Testis (tissue), 3 donors: Measurements from ENCODE around the gene AGBL4. TPM values are rescaled to one million over a fixed set of nuclear protein-coding genes. Genes with fewer than 3 reads are reported as not detected.

ENCODE experiments used
- DNase-seq: peaks from one replicate; pipeline ENCODE4 v3.0.0-alpha.2; 2019
- H3K27ac ChIP-seq, 2 donors: fragments of 200-600 bp; sonication (generic); one replicate each; pipeline ENCODE4 v1.5.1; 2019
- H3K27me3 ChIP-seq: fragments of 200-600 bp; sonication (generic); one replicate; pipeline ENCODE4 v1.5.1; 2019
- H3K36me3 ChIP-seq: fragments of 200-600 bp; sonication (generic); one replicate; pipeline ENCODE4 v1.5.1; 2017; ENCODE audit warnings: low read depth; ENCODE audit errors: missing control alignments
- H3K4me1 ChIP-seq: fragments of 200-600 bp; sonication (generic); one replicate; pipeline ENCODE4 v1.5.1; 2019
- H3K4me3 ChIP-seq, 2 donors: fragments of 200-600 bp; sonication (generic); one replicate each; pipeline ENCODE4 v1.5.1; 2017 to 2019
- H3K9me3 ChIP-seq: fragments of 200-600 bp; sonication (generic); one replicate; pipeline ENCODE4 v1.5.1; 2017
- POLR2A ChIP-seq: fragments of 450-650 bp; IDR thresholded peaks from one replicate; pipeline ENCODE4 v1.6.1; 2017; ENCODE audit warnings: antibody characterized with exemption, mild to moderate bottlenecking, moderate library complexity
- WGBS, 2 donors: methylation state at CpG; one replicate each; pipeline ENCODE4 v1.1.5; 2018; 5-methylcytosine and 5-hydroxymethylcytosine counted together
- intact Hi-C: fragments of 100-400 bp; cut with DNase I; formaldehyde crosslinking; loops from one replicate; pipeline ENCODE4 v1.15.1; 2023; ENCODE audit warnings: low total_unique reads
- polyA plus RNA-seq: library from polyadenylated mRNA; stranded (reverse); fragments of 350-450 nt; fragmentation: Illumina TruSeq; extraction: RNeasy Lipid Tissue Mini Kit (QIAGEN cat#74804); gene quantifications from one replicate; pipeline ENCODE4 v1.2.3, GENCODE V29; 2014; ENCODE audit warnings: low read depth, low replicate concordance; ENCODE audit not compliant: insufficient read depth
- total RNA-seq, 2 donors: library from RNA; depleted of rRNA; stranded (reverse); fragments of >200 nt; gene quantifications; one replicate each; pipeline ENCODE4 v1.2.3, GENCODE V29; 2016
- TF ChIP-seq, protein P1 (sequence below), 3 experiments: fragments of 450-650 bp in 2 of 3; fragments of 200-600 bp in 1 of 3; sonication (generic) in 1 of 3; IDR thresholded peaks; one replicate each; pipeline ENCODE4 v1.5.1; 2016 to 2019; ENCODE audit warnings: antibody characterized with exemption in 3 of 3, mild to moderate bottlenecking in 2 of 3, moderate library complexity in 1 of 3

The AGBL4 gene
- total and polyA plus RNA-seq, 3 donors from 2014 or later, result 3.3 to 6.9 (median 5.8) TPM

DNA sequence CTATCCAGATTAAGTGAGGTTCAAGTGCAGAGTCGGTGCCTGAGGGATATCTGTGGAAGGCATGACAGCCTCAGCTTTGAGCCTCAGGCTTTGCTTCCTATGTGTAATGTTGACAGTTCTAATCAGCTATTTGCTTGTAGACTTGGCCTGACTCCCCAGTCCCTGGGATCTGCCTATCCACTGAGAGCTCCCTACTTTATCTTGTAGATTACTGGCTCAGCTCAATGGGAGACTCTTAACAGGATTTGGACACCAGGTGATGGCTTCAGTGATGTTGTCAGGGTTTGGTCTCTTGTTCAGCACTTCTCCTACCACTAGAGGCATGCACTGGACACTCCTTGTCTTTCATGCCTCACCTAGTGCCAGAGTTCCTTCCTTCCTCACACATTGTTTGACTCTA, 1120.5 kb downstream of the AGBL4 start:
- TF ChIP-seq POLR2A, result no peak
- TF ChIP-seq, protein P1, sequence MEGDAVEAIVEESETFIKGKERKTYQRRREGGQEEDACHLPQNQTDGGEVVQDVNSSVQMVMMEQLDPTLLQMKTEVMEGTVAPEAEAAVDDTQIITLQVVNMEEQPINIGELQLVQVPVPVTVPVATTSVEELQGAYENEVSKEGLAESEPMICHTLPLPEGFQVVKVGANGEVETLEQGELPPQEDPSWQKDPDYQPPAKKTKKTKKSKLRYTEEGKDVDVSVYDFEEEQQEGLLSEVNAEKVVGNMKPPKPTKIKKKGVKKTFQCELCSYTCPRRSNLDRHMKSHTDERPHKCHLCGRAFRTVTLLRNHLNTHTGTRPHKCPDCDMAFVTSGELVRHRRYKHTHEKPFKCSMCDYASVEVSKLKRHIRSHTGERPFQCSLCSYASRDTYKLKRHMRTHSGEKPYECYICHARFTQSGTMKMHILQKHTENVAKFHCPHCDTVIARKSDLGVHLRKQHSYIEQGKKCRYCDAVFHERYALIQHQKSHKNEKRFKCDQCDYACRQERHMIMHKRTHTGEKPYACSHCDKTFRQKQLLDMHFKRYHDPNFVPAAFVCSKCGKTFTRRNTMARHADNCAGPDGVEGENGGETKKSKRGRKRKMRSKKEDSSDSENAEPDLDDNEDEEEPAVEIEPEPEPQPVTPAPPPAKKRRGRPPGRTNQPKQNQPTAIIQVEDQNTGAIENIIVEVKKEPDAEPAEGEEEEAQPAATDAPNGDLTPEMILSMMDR (IDR thresholded peaks at IDR 0.05), result no peak
- no peaks in the 10 kb centered on the region for H3K9me3 ChIP-seq
- H3K27ac ChIP-seq, result no peak overlapping the region
- no peaks in the 10 kb centered on the region for H3K4me1 ChIP-seq
- intact Hi-C loops, result no loop called here
- DNase-seq, result no peak
- H3K4me3 ChIP-seq, result no peak overlapping the region
- 88 to 90% methylated on average over 1 of the region's 1 CpG for WGBS, 2 donors
- no peaks in the 10 kb centered on the region for H3K27me3 ChIP-seq
- H3K36me3 ChIP-seq, result no peaks in the 10 kb centered on the region

DNA sequence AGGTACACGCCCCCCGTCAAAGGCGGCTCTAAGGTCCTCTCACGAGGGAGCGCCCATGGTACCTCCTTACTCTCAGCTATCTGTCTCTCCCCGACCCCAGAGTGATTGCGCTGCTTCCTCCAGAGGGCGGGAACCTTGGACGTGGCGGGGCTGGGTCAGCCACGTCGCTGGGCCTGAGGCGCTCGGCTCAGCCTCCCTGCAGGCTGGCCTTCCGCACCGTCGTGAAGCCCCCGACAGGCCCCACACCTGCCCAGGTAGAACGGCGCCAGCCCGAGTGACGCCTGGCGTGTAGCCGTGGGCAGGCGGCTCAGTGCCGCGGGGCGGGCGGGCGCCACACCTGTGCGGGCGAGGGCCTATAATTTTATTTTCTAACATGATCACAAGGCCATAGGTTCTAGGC, 1124.9 kb downstream of the AGBL4 start:
- Histone ChIP-seq H3K9me3 (no peaks in the 10 kb centered on the region), H3K4me3 (peak overlapping the region in 1 of 2 donors; percentile 34), H3K27ac (no peak overlapping the region), H3K4me1 (no peaks in the 10 kb centered on the region), H3K36me3 (no peaks in the 10 kb centered on the region), H3K27me3 (no peaks in the 10 kb centered on the region)
- TF ChIP-seq, protein P1 (IDR thresholded peaks at IDR 0.05), result no peak
- TF ChIP-seq POLR2A, result no peak
- intact Hi-C loops, result no loop called here
- DNase-seq, result peak; percentile 14
- 55 to 82% methylated on average over 30 to 32 of the region's 32 CpGs for WGBS, 2 donors

DNA sequence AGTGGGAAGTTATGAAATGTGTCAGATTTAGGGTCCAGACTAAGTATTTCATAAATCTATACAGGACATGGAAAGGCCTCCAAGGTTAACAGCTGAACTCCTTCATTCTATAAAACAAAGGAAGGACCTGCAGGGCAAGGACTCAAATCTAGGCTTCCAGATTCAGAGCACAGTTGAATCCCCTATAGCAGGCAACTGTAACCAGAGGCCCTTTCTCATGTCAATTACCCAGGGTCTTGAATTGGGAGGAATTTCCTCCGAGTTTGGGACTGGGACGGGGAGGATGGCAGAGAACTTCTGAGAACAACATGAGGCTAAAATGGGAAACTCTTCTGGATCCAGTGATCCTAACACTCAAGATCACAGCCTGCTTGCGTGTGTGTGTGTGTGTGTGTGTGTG, 1134.1 kb downstream of the AGBL4 start:
- no peak overlapping the region for H3K4me3 ChIP-seq
- 68 to 71% methylated on average over 3 of the region's 3 CpGs for WGBS, 2 donors
- H3K36me3 ChIP-seq, result no peaks in the 10 kb centered on the region
- no peaks in the 10 kb centered on the region for H3K4me1 ChIP-seq
- intact Hi-C loops, result no loop called here
- H3K9me3 ChIP-seq, result no peaks in the 10 kb centered on the region
- no peaks in the 10 kb centered on the region for H3K27me3 ChIP-seq
- no peak for DNase-seq
- TF ChIP-seq POLR2A, result no peak
- TF ChIP-seq, protein P1 (IDR thresholded peaks at IDR 0.05), result no peak
- H3K27ac ChIP-seq, result no peak overlapping the region

DNA sequence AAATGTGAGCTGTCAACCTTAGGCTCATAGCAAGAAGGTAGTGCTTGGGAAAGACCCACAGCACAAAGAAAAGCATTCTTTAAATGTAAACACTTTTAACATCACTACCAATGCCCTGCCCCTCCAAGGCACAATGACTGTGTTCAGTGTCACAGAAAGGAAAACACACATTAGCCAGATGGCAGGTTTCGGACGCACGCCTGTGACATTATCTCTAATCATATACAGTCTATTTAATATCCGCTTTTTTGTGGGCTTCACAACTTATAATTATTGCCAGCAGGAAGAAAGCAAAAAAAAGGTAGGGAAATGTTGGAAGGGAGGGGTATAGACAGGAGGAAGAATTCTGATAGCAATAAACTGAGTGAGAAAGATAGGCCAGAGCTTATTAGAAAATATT, 1134.7 kb downstream of the AGBL4 start:
- Histone ChIP-seq H3K27me3 (no peaks in the 10 kb centered on the region), H3K9me3 (no peaks in the 10 kb centered on the region), H3K4me3 (no peak overlapping the region), H3K27ac (no peak overlapping the region), H3K36me3 (no peaks in the 10 kb centered on the region), H3K4me1 (no peaks in the 10 kb centered on the region)
- TF ChIP-seq, protein P1 (IDR thresholded peaks at IDR 0.05), result no peak
- no peak for TF ChIP-seq POLR2A
- no peak for DNase-seq
- 95% methylated on average over 4 of the region's 4 CpGs for WGBS, 2 donors
- intact Hi-C loops, result no loop called here

DNA sequence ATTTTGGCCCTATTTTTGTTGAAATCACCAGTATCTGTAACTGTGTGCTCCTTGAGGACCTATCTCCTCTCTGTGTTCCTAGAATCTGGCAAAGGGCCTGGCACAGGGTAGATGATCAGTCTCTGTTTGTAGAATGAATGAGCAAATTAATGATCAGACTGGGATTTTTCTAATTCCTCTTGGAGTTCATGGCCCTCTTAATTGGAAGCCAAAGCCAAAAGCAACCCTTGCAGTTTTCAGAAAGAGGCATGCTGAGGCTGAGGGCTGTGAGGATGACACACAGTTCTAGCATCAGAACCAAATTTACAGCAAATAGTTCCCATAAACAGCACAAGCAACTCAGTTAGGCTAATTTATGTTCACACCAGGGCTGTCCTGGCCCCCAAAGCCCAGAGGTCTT, 1136.0 kb downstream of the AGBL4 start:
- Histone ChIP-seq H3K27ac (no peak overlapping the region), H3K4me1 (no peaks in the 10 kb centered on the region), H3K36me3 (no peaks in the 10 kb centered on the region), H3K9me3 (no peaks in the 10 kb centered on the region), H3K27me3 (no peaks in the 10 kb centered on the region), H3K4me3 (no peak overlapping the region)
- peak; percentile 35 for DNase-seq
- intact Hi-C loops, result no loop called here
- TF ChIP-seq, protein P1 (IDR thresholded peaks at IDR 0.05), result no peak
- no peak for TF ChIP-seq POLR2A
